PFSK-1 (cell line): ENCODE results near the gene FZD7.

ENCODE experiments used
- POLR2AphosphoS5 ChIP-seq: IDR thresholded peaks from 2 replicates; pipeline ENCODE4 v1.6.1; 2012; ENCODE audit warnings: low read depth, mild to moderate bottlenecking, control low read depth, low read length, moderate library complexity
- SIN3A ChIP-seq: IDR thresholded peaks from 2 replicates; pipeline ENCODE4 v1.6.1; 2012; ENCODE audit warnings: mild to moderate bottlenecking, low read length, moderate library complexity, borderline replicate concordance; ENCODE audit not compliant: insufficient read depth
- TAF1 ChIP-seq: IDR thresholded peaks from 2 replicates; pipeline ENCODE4 v1.6.1; 2012; ENCODE audit warnings: low read length, control low read depth, borderline replicate concordance; ENCODE audit not compliant: insufficient read depth
- TF ChIP-seq, protein P1 (sequence below), 2 experiments: IDR thresholded peaks; 2 replicates each; pipeline versions ENCODE4 v1.6.1 to v1.8.0; 2011 to 2012; ENCODE audit warnings: low read depth in 2 of 2, low read length in 2 of 2, control low read depth in 1 of 2, inconsistent platforms in 1 of 2, mild to moderate bottlenecking in 1 of 2, moderate library complexity in 1 of 2; ENCODE audit not compliant: insufficient read depth in 1 of 2

DNA sequence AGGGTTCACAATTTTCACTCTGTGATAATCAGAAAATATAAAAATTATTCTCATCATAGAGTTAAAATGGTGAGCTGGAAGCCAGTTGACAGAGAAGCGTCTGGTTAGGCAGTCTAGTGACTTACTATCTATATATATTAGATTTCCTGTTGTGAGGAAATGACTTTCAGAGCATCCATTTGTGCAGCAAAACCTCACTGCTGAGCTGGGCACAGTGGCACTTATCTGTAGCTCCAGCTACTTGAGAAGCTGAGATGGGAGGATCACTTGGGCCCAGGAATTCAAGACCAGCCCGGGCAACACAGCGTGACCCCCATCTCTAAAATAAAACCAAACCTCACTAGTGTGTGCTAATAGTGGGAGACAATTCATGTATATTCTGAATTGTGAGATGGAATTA is 32.2 kb downstream of the FZD7 start:
- TF ChIP-seq POLR2AphosphoS5 = no peak
- TF ChIP-seq TAF1 = no peak
- TF ChIP-seq SIN3A = no peak
- TF ChIP-seq, protein P1, sequence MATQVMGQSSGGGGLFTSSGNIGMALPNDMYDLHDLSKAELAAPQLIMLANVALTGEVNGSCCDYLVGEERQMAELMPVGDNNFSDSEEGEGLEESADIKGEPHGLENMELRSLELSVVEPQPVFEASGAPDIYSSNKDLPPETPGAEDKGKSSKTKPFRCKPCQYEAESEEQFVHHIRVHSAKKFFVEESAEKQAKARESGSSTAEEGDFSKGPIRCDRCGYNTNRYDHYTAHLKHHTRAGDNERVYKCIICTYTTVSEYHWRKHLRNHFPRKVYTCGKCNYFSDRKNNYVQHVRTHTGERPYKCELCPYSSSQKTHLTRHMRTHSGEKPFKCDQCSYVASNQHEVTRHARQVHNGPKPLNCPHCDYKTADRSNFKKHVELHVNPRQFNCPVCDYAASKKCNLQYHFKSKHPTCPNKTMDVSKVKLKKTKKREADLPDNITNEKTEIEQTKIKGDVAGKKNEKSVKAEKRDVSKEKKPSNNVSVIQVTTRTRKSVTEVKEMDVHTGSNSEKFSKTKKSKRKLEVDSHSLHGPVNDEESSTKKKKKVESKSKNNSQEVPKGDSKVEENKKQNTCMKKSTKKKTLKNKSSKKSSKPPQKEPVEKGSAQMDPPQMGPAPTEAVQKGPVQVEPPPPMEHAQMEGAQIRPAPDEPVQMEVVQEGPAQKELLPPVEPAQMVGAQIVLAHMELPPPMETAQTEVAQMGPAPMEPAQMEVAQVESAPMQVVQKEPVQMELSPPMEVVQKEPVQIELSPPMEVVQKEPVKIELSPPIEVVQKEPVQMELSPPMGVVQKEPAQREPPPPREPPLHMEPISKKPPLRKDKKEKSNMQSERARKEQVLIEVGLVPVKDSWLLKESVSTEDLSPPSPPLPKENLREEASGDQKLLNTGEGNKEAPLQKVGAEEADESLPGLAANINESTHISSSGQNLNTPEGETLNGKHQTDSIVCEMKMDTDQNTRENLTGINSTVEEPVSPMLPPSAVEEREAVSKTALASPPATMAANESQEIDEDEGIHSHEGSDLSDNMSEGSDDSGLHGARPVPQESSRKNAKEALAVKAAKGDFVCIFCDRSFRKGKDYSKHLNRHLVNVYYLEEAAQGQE (IDR thresholded peaks at IDR 0.05; ENCODE audit: insufficient read depth in 1 of 2, low read depth in 2 of 2, low read length in 2 of 2) = no peak
